ENCODE results near the gene NUCKS1. TPM values are rescaled to one million over a fixed set of nuclear protein-coding genes. Genes with fewer than 3 reads are reported as not detected.

Gene NUCKS1
- total and polyA plus RNA-seq, 2 of the 13 experiments (the other 11 are each of a cell fraction or from before 2014, with no cell fraction given), result 35.5 to 117 TPM

- no peak for TF ChIP-seq CSRNP2 (CRISPR knock-in tag; conservative IDR thresholded peaks at IDR 0.05; ENCODE audit: low read depth)
- TF ChIP-seq NR0B2 (CRISPR knock-in tag; IDR thresholded peaks at IDR 0.05), result no peak
- no peak for TF ChIP-seq CREBL2 (CRISPR knock-in tag; IDR thresholded peaks at IDR 0.05; ENCODE audit: borderline replicate concordance)
- no peak for TF ChIP-seq ZNF513 (CRISPR knock-in tag; conservative IDR thresholded peaks at IDR 0.05)
- TF ChIP-seq MAFG (CRISPR knock-in tag; IDR thresholded peaks at IDR 0.05), result no peak
- no peak for TF ChIP-seq ZUFSP (CRISPR knock-in tag; IDR thresholded peaks at IDR 0.05; ENCODE audit: borderline replicate concordance)
- TF ChIP-seq ZNF441 (CRISPR knock-in tag; IDR thresholded peaks at IDR 0.05; ENCODE audit: borderline replicate concordance), result peak; percentile 44; the same call in 1 of the 2 replicates
- TF ChIP-seq NR1H2 (CRISPR knock-in tag; IDR thresholded peaks at IDR 0.05; ENCODE audit: borderline replicate concordance, low read depth), result no peak
- TF ChIP-seq ZBTB21 (CRISPR knock-in tag; IDR thresholded peaks at IDR 0.05), result no peak
- TF ChIP-seq ZNF510 (CRISPR knock-in tag; IDR thresholded peaks at IDR 0.05; ENCODE audit: low read depth), result no peak
- TF ChIP-seq KDM3A (CRISPR knock-in tag; IDR thresholded peaks at IDR 0.05; ENCODE audit: low read depth), result peak; percentile 90
- no peak for TF ChIP-seq RFXANK (CRISPR knock-in tag; IDR thresholded peaks at IDR 0.05)
- no peak for TF ChIP-seq NFATC3 (CRISPR knock-in tag; IDR thresholded peaks at IDR 0.05)
- TF ChIP-seq CTCF (CRISPR knock-in tag; IDR thresholded peaks at IDR 0.05), result peak; percentile 45
- peak; percentile 7; the same call in 1 of the 2 replicates for TF ChIP-seq PHF8 (CRISPR knock-in tag; IDR thresholded peaks at IDR 0.05)
- no peak; the same call in 1 of the 2 replicates for TF ChIP-seq ZNF280B (CRISPR knock-in tag; IDR thresholded peaks at IDR 0.05; ENCODE audit: borderline replicate concordance)
- peak; percentile 79; the same call in 1 of the 2 replicates for TF ChIP-seq ZNF614 (CRISPR knock-in tag; IDR thresholded peaks at IDR 0.05; ENCODE audit: borderline replicate concordance)
Observed at GRCh38 chr1:205749234-205750137, 496 bp downstream of the NUCKS1 start (continued).

Measured in HepG2 (cell line).